HG02884 (cell line): ENCODE data around the gene HOXB2.
"Not testable (repeated sequence)": the region's sequence is repeated elsewhere in the genome, so short reads cannot be mapped to it uniquely, and the experiment has no call there.

Source experiments
- ATAC-seq: cut with Tn5 transposase; IDR thresholded peaks from one replicate; pipeline ENCODE4 v1.9.1; 2021; ENCODE audit warnings: mild to moderate bottlenecking, moderate library complexity; ENCODE audit not compliant: unreplicated experiment

The HOXB2 gene

DNA sequence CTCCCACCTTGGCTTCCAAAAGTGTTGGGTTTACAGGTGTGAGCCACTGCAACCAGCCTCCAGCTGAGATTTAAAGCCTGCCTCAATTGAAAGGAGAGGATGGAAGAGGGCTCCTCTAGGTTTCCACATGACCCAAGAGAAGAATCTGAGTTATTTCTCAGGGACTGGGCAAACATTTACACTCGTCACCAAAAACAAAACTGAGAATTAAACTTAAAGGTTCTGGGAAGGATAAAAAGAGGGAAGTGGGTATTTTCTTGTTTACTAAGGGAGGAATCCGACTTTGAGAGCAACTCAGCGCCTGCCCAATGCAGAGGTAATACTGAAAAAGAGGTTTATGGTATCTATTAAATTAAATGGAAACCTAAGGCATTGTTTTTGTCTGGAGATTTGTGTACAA lies 27.4 kb downstream of the HOXB2 start:
- no peak for ATAC-seq

DNA sequence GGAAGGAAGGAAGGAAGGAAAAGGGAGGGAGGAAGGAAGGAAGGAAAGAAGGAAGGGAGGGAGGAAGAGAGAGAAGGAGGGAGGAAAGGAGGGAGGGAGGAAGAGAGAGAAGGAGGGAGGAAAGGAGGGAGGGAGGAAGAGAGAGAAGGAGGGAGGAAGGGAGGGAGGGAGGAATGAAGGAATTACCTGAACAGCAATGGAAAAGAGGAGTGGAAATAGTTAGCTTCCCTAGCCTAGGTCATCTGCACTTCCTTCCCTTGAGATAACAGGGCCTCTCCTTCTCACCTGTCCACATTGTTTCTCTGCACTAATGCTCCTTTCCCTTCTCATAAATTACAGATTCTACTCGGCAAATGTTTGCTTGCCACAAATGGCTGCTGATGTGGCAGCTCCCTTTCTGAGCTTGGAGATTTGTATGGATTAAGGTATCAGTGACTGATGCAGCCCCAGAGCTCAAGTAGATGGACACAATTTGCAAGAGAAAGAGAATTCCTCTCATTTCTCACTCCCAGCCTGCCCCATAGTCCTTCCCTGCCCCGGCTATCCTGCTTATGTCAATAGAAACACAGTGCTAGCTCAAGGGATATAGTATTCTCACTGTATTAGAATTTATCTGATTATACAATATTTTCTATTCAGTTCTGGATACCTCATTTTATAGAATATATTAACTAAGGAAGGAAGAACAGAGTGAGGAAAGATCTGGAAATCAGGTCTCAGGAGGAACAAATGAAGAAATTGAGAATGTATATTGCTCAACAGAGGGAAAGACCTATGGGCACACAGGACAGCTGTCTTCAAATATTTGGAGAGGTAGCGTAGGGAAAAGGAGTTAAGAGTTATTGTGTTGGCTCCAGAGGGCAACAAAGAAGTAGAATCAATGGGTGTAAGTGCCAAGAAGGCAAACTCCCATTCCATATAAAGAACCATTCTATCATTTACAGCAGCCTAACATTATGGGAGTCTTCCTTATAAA lies 28.7 kb downstream of the HOXB2 start:
- ATAC-seq: no peak

GRCh38 chr17:48514477-48514876 lies 30.4 kb downstream of the HOXB2 start:
- ATAC-seq: no peak

DNA sequence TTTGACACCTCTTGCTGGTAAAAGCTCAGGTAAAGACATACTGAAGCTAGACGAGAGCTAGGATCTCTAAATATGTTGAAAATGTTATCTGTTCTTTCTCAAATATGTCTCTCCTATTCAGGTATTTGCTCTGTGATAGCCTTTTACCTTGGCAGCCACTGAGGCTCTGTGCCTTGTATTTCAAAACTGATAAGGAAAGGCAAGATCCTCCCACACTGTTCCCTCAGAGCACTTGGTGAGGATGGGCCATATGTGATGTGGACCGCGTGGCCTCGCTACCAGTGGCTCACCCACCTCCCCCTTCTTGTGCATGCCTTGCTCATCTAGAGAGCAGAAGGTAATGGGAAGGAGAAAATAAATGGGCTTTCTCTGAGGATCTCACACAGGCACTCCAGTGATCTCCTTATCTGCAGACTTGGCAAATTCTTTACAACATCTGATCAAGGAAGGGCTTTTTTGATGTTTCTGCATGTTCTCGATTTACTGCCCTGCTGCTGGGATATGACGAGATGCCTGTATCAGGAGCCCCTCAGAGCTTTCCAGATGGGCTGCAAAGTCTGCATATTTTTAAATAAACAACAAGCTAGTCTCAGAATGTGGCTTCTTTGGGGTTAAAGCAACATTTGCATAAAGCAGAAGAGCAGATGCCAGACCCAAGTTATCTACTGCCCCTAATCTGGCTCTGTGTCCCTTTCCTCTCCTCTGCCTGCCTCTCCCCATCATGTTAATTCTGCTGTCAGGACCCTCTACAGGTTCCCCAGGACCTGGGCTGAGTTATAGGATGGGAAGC lies 31.0 kb downstream of the HOXB2 start:
- no peak for ATAC-seq

DNA sequence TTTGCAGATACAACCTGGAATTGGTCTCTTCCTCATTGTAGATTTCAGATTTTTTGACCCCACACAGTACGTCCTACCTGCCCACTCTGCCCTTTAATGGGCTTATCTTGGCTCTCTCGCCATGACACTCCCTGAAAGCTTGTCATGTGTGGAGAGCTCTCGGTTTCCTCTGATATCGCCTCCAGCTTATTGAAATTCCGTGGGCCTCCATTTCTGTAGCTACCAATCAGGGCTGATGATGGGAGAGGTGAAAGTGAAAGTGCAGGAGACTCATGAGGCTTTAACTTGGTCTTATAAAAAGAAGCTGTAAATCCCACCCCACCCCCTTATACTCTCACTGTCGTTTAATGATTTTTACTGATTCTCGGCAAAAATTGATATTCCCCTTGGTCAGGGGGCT lies 31.8 kb downstream of the HOXB2 start:
- no peak for ATAC-seq

DNA sequence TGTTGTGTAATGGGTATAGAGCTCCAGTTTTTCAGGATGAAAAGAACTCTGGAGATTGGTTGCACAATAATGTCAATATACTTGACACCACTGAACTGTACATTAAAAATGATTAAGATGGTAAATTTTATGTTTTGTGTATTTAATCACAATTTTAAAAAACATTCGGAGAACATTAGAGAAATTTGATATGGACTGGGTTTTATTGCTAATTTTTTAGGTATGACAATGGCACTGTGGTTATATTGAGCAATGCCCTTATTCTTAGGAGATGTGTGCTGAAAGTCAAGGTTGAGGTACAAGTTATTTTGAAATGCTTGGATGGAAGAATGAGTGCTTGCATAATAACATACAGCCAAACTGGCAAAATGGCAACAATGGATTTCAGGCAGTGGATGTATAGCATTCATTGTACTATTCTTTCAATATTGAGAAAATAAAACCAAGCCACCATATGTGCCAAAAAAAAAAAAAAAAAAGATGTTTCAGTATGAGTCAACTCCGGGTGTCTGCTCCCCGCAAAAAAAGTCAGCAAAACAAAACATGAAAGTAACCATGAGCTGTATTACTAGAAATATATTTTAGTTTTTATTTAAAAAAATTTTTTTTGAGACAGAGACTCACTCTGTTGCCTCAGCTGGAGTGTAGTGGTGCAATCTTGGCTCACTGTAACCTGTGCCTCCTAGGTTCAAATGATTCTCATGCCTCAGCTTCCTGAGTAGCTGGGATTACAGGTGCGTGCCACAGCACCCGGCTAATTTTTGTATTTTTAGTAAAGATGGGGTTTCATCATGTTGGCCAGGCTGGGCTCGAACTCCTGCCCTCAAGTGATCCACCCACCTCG lies 33.9 kb downstream of the HOXB2 start:
- no peak for ATAC-seq

DNA sequence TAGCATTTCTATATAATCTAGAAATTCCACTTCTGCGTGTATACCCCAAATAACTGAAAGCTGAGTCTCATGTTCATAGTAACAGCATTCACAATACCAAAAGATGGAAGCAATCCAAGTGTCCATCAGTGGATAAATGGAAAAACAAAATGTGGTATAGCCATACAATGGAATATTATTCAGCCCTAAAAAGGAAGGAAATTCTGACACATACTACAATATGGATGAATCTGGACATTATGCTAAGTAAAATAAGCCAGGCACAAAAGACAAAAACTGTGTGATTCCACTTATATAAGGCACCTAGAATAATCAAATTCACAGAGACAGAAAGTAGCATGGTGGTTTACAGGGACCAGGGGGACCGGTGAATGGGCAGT lies 34.5 kb downstream of the HOXB2 start:
- ATAC-seq: no peak

GRCh38 chr17:48509708-48510107 lies 35.2 kb downstream of the HOXB2 start:
- ATAC-seq: not testable (repeated sequence)

GRCh38 chr17:48506246-48506645 lies 38.7 kb downstream of the HOXB2 start:
- ATAC-seq: no peak

GRCh38 chr17:48505788-48506187 lies 39.1 kb downstream of the HOXB2 start:
- ATAC-seq: peak; percentile 62

DNA sequence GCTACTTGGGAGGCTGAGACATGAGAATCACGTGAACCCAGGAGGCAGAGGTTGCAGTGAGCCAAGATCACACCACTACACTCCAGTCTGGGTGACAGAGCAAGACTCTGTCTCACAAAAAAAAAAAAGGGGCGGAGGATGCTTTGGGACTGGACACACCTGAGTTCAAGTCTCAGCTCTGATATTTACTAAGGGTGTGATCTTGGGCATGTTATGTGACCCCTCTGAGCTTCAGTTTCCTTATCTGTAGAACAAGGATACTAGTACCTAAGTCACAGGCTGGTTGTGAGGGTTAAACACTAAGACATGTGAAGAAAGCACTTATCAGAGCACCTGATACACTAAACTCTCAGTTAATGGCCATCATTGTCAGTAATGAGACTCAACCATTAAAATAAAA lies 40.0 kb downstream of the HOXB2 start:
- ATAC-seq: no peak

DNA sequence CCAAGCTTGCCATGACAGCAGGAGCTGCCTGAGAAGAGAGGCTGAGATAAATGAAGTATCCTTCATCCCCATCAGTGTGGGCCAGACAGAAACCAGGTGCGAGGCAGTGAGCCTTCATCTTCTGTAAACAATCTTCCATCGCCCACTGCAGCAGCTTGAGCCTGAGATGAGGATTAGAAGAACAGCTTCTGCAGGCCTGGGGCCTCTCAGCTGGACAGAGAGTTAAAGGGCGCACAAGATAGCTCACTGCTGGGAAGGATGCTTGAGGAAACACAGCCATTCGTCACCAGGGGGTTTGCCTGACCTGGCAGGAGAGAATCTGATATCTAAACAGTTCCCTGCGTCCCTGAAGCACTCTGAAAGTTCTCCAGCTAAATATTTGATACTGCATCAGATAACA lies 41.2 kb downstream of the HOXB2 start:
- ATAC-seq: no peak

DNA sequence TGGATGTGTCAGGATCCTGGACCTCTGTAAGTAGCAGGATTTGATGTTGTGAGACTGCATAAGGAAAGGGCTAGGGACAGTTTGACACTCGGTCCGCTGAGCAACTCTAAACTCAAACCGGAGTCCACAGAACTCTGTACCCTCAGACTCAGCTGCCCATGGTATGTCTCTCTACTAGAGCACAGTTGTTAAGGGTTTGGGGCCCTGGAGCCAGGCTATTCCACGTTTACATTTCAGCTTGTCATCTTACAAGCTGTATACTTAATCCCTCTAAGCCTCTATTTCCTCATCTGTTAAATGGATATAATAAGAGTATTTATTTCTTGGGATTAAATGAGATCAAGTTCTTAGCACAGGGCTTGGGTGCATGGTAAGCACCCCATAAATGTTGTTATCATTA lies 42.0 kb downstream of the HOXB2 start:
- no peak for ATAC-seq

DNA sequence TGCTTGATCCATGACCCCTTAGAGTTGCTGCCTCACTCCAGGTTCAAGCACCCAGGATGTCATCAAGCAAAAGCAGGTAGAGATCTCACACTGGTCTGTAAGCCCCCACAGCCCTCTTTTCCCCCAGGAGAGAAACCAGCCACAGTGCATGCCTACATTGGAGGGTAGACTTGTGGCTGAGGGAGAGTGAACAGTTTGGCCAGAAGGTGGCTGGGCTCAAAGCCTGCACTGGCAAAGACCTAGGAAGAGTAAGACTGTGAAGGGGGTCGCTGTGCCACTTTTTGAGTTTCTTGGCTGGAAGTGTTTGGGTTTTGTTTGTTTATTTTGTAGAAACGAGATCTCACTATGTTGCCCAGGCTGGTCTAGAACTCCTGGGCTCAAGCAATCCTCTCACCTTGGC lies 42.6 kb downstream of the HOXB2 start:
- no peak for ATAC-seq

- ATAC-seq: no peak
These were observed 44.2 kb downstream of the HOXB2 start for GRCh38 chr17:48500435-48501426.

- ATAC-seq: no peak
These were observed 45.0 kb downstream of the HOXB2 start for GRCh38 chr17:48499735-48500434.

DNA sequence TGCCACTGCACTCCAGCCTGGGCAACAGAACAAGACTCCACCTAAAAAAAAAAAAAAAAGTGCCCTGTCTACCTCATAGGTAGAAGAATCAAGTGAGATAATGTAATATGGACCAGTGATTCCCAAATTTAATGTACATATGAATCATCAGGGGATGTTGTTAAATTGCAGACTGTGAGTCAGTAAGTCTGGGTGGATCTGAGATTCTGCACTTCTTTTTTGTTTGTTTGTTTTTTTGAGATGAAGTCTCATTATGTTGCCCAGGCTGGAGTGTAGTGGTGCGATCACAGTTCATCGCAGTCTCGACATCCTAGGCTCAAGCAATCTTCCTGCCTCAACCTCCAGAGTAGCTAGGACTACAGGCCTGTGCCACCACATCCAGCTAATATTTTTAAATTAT lies 45.7 kb downstream of the HOXB2 start:
- ATAC-seq: no peak

DNA sequence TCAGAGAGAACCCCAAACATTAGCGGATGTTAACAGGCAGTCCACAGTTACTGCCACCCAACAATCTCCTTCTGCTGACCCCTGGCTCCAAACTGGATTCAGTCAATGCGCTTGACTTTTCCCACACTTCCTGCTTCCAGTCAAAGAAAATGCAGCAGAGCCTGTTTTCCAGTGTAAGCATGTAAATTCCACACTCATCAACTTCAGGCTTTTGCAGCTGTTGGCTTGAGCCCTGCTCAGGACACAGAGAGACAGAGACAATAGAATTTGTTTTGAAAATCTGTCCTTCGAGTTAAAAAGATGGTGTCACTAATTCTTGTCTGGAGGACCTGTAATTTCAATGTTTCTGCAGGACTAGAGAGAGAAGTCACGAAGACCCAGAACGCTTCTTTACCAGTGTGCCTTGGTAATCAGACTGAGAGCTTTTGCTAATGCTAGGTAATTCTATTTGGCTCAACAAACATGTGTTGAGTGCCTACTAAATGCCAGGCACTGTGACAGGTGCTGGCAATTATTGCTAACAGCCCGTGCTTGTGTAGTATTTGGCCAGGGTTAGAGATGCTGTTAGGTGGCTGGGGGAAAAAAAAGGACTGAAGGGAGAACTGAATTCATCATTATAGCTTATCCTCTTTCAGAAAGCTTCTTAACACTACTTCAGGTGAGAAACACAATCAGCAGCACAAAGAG lies 46.6 kb downstream of the HOXB2 start:
- ATAC-seq: no peak

DNA sequence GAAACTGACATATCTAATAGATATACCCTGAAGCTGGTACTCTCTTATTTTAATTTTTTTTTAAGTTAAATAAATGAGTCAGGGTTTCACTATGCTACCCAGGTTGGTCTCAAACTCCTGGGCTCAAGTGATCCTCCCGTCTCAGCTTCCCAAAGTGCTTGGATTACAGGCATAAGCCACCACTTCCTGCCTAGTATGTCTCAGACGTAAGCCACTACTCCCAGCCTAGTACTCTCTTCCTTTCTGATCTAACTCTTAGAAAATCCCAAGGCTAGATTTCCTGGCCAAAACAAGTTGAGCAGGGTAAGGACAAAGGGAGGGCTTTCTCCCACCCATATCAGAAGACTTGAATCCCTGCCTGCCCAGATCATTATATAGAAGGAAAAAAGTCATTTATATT lies 47.8 kb downstream of the HOXB2 start:
- no peak for ATAC-seq
